Rectal smooth muscle tissue (tissue), 1 donor: Measurements from ENCODE around the gene CYB561A3.

ENCODE experiments used
- H3K27ac ChIP-seq: one replicate; pipeline ENCODE4 v1.7.0; 2013; ENCODE audit warnings: low read depth, low read length, inconsistent platforms
- H3K27me3 ChIP-seq: one replicate; pipeline ENCODE4 v1.7.0; 2013; ENCODE audit warnings: low read length; ENCODE audit not compliant: control insufficient read depth, insufficient read depth
- H3K36me3 ChIP-seq: one replicate; pipeline ENCODE4 v1.7.0; 2013; ENCODE audit warnings: low read length; ENCODE audit not compliant: control insufficient read depth, insufficient read depth
- H3K4me1 ChIP-seq: one replicate; pipeline ENCODE4 v1.7.0; 2013; ENCODE audit warnings: low read length; ENCODE audit not compliant: control insufficient read depth, insufficient read depth
- H3K4me3 ChIP-seq: one replicate; pipeline ENCODE4 v1.7.0; 2013; ENCODE audit warnings: low read length
- H3K9ac ChIP-seq: one replicate; pipeline ENCODE4 v1.7.0; 2013; ENCODE audit warnings: low read length

CYB561A3 gene

DNA sequence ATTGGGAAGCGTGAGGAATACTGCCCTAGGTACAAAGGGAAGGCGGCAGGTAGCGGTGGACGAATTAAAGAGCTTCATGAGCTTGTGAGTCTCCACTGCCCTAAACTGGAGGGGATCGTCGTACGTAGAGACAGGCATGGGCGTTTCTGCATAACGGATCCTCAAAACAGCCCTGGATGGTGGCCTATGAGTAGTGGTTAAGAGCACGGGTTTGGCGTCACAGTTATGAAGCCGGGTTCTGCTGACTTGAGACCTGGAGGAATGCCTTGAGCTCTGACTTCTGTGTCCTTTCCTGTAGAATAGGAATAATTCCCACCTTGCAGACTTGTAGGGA is 827 bp upstream of the CYB561A3 start:
- Histone ChIP-seq H3K4me1 (peaks cover 5% of the 10 kb centered on the region), H3K9ac (peak overlapping the region; percentile 25), H3K36me3 (peaks cover 13% of the 10 kb centered on the region), H3K4me3 (peak overlapping the region; percentile 83), H3K27me3 (no peaks in the 10 kb centered on the region), H3K27ac (peak overlapping the region; percentile 99)

DNA sequence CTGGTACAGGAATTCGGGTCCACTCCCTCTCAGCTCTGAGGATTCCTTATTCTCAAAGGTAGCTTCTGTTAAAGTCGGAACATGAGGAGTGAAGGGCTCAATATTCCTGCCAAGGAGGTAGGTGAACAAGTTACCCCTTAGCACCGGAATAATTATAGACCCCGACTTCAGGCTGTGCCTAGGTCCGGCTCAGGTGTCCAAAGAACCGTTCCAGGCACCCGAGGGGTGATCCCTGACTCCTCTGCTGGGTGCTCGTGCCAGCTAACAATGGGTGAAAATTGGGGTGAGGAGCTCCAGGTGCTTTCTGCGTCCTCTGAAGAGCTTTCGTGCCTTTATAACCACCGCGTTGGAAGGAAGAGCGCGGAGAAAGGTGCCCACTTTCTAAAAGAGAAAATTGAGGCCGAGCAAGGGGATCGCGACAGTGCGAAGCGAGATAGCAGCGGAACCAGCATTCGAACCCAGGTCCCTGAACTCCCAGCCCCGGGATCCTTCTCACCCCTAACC is 393 bp downstream of the CYB561A3 start:
- Histone ChIP-seq H3K27ac (peak overlapping the region; percentile 99), H3K4me1 (peaks cover 5% of the 10 kb centered on the region)

DNA sequence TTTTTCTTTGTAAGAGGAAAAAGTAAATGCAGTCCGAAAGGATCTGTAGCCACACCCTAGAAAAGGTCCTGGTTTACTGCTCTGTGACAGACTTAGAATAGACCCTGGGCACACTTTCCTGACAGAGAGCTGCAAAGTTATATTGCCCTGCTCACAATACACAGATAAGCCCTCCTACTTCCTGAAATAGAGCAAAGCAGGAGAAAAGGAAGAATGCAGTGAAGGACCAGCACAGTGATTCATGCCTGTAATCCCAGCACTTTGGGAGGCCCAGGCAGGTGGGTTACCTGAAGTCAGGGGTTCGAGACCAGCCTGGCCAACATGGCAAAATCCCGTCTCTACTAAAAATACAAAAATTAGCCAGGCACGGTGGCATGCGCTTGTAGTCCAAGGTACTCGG is 2.2 kb downstream of the CYB561A3 start:
- no peak overlapping the region for H3K27ac ChIP-seq
- H3K4me3 ChIP-seq = no peak overlapping the region
- H3K36me3 ChIP-seq = peaks cover 5% of the 10 kb centered on the region
- H3K9ac ChIP-seq = no peak overlapping the region
- H3K27me3 ChIP-seq = no peaks in the 10 kb centered on the region
- H3K4me1 ChIP-seq = peaks cover 5% of the 10 kb centered on the region

More for the DNA sequence above, 393 bp downstream of the CYB561A3 start:
- Histone ChIP-seq H3K9ac (peak overlapping the region; percentile 97), H3K27me3 (no peaks in the 10 kb centered on the region), H3K4me3 (peak overlapping the region; percentile 83), H3K36me3 (peaks cover 6% of the 10 kb centered on the region)

DNA sequence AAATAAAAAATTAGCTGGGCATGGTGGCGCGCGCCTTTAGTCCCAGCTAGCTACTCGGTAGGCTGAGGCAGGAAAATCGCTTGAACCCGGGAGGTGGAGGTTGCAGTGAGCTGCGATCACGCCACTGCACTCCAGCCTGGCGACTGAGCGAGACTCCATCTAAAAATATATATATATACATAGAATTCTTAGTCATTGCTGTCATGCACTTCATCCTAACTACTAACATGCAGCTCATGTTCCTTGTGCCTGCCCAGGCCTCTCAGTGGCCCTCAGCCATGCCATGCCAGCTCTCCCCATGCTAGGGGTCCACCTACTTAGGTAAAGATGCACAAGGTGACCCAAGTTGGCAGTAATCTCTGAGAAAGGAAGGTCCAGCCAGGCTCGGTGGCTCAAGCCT is 3.1 kb downstream of the CYB561A3 start:
- Histone ChIP-seq H3K27ac (no peak overlapping the region), H3K9ac (no peak overlapping the region), H3K4me3 (no peak overlapping the region), H3K4me1 (peaks cover 5% of the 10 kb centered on the region), H3K27me3 (no peaks in the 10 kb centered on the region), H3K36me3 (peaks cover 3% of the 10 kb centered on the region)

DNA sequence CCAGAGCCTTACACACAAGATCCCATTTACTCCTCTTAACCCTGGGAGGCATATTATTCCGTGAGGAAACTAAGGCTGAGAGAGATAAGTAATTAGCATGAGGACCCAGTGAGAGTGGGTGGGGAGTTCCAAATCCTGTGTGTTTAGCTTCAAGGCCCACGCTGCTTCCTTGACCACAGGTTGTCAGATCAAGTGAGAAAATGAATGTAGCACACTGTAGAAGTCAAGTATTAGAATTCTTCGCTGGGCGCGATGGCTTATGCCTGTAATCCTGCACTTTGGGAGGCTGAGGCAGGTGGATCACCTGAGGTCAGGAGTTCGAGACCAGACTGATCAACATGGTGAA is 3.8 kb downstream of the CYB561A3 start:
- Histone ChIP-seq H3K27me3 (no peaks in the 10 kb centered on the region), H3K9ac (no peak overlapping the region), H3K4me1 (peaks cover 5% of the 10 kb centered on the region), H3K36me3 (peaks cover 10% of the 10 kb centered on the region), H3K27ac (no peak overlapping the region), H3K4me3 (no peak overlapping the region)

DNA sequence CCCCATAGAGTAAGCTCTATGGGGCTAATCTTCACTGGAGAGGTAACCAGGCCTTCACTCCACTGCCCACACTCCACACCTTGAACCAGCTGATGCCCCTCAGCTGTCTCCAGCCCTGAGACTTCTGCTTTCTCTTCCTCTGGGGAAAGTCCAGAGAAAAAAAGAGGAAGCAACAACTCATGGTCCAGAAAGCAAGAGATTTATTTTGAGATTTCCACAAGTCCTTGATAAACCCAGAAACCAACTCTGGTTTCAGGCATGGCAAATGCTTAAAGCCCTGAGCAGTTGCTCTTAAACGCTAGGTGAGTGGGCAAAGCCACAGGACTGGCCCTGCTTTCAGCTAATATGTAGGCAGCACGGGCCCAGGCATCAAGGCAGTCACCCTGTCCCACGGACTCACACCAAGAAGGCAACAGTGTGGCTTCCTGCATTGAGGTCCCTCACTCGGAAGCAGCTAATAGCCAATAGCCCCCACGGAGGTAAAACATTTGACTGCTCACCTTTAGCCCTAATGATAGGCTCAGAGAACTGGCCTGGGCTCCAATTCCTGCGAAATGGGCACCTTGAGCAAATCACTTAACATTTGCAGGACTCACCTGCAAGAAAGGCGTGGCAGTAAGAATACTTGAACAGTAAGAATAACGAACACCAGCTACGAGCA is 4.3 kb downstream of the CYB561A3 start:
- Histone ChIP-seq H3K36me3 (peaks cover 13% of the 10 kb centered on the region), H3K9ac (no peak overlapping the region), H3K4me3 (no peak overlapping the region), H3K27me3 (no peaks in the 10 kb centered on the region), H3K27ac (no peak overlapping the region), H3K4me1 (peaks cover 5% of the 10 kb centered on the region)

DNA sequence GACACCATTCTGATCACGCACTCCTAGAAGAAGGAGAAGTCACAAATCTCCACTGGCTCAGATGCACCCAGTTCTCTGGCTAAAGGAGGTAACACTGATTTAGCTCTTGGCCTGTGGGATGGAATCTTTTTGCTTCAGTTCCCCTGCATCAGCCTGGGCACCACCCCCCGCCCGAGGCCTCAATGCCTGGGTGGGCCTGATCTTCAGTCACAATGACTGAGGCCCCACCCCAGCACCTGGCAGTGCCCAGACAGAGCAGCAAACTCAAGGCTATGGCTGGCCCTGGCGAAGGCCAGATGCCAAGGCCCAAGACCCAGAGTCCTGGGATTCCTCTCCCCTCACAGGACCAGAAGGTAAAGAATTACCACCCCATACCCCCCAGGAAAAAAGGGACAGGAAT is 5.0 kb downstream of the CYB561A3 start:
- no peak overlapping the region for H3K27ac ChIP-seq

DNA sequence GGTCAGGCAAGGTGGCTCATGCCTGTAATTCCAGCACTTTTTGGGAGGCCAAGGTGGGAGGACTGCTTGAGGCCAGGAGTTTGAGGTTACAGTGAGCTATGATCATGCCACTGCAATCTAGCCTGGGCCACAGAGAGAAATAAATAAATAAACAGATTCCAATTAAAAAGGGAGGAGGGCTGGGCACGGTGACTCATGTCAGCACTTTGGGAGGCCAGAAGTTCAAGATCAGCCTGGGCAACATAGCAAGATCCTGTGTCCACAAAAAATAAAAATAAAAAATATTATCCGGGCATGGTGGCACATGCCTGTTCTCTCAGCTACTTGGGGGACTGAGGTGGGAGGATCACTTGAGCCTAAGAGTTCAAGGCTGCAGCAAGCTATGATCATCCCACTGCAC is 7.5 kb downstream of the CYB561A3 start:
- Histone ChIP-seq H3K4me3 (no peak overlapping the region), H3K27me3 (no peaks in the 10 kb centered on the region), H3K36me3 (peaks cover 32% of the 10 kb centered on the region), H3K9ac (no peak overlapping the region), H3K27ac (no peak overlapping the region), H3K4me1 (no peaks in the 10 kb centered on the region)

More for the DNA sequence above, 5.0 kb downstream of the CYB561A3 start:
- Histone ChIP-seq H3K4me1 (peaks cover 5% of the 10 kb centered on the region), H3K27me3 (no peaks in the 10 kb centered on the region), H3K36me3 (peaks cover 17% of the 10 kb centered on the region), H3K4me3 (no peak overlapping the region), H3K9ac (no peak overlapping the region)

DNA sequence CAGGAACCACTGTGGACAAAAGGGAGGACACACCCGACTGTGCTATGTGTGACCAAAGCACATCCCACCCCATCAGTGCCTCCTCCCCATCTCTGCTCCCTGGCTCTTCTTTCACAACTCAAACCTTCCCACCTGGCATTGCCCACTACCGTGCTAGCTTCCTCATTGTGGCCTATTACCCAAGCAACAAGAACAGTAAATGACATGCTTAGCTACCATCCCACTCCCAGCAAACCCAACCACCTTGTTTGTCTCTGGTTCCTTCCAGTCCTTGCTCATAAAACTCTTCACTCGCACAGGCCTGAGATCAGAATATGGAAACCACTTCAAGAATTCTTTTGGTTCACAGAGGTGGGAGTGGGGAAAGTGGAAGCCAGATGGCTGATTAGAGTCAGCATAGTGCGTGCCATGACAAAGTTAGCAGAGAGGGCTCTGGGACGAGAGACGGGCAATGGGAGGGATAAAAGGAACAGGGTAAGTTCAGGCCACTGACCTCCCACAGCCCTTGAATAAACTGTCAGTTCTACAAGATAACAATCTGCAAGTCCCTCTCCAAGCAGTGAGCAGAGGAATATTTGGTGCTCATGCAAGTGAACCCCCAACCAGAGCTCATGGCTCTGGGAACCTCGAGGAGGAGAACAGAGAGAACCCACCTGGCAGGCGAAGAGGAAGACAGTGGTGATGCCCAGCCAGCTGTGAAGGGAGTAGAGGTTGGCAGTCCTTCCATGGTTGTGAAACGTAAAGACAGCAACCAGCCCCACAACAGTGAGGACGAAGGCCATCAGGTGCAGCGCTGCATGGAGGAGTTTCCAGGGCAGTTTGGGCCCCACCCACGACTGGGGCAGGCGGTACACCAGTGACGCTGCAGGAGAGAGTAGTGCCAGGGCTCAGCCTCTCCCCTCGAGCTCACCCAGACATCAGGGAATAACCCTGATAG is 8.3 kb downstream of the CYB561A3 start:
- Histone ChIP-seq H3K4me1 (no peaks in the 10 kb centered on the region), H3K36me3 (peaks cover 38% of the 10 kb centered on the region), H3K9ac (no peak overlapping the region), H3K27me3 (no peaks in the 10 kb centered on the region), H3K27ac (no peak overlapping the region), H3K4me3 (no peak overlapping the region)

DNA sequence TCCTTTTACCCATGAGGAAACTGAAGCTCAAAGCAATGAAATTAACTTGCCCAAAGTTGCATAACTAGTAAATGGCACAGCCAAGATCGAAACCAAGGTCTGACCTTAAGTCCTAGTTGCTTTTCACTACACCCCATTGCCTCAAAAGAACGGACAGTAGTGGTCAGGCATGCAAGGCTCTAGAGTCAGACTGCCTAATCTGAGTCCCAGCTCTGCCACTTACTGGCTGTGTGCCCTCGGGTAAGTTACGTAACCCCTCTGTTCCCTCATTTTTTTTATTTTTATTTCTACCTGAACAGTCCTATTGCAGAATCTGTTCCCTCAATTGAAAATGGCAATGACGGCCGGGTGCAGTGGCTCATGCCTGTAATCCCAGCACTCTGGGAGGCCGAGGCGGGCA is 9.6 kb downstream of the CYB561A3 start:
- H3K36me3 ChIP-seq = peaks cover 38% of the 10 kb centered on the region

DNA sequence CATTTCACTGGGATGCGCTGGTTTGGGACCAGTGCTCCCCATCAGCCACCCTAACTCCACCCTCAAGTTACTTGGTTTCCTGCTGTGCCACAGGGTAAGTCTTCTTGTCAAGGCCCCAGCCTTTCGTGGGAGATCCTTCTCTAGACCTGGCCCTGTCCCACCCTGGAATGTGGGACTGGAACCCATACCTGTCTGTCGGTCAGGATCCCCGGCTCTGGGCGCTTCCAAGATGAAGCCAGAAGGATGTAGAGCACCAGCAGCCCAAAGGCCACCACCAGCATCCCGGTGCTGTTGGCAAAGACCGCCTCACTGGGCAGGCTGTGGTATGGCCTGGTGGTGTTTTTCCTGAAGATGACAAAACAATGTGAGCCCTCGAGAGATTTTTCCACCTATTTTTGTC is 10.9 kb downstream of the CYB561A3 start:
- Histone ChIP-seq H3K4me3 (no peak overlapping the region), H3K4me1 (no peaks in the 10 kb centered on the region), H3K9ac (no peak overlapping the region), H3K27ac (no peak overlapping the region), H3K36me3 (peaks cover 38% of the 10 kb centered on the region), H3K27me3 (no peaks in the 10 kb centered on the region)

More for the DNA sequence above, 9.6 kb downstream of the CYB561A3 start:
- Histone ChIP-seq H3K4me1 (no peaks in the 10 kb centered on the region), H3K27me3 (no peaks in the 10 kb centered on the region), H3K27ac (no peak overlapping the region), H3K4me3 (no peak overlapping the region), H3K9ac (no peak overlapping the region)

DNA sequence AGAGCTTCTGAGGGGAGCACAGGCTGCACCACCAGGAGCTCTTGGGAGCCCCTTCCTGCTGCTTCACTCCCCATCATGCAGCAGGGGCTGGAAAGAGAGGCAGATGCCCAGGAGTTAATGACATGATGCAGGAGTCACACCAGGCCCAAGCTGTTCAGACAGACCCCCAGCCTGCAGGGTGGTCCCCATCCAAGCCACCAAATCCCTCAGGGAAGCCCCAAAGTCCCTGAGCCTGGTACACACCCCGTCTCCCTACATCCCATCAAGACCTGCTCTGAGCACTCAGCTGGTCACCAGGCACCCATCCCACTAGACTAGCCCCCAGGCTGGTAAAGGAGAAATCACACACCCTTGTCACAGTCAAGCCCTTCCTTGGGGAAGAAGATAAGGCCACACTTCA is 11.3 kb downstream of the CYB561A3 start:
- no peak overlapping the region for H3K9ac ChIP-seq
- H3K27ac ChIP-seq = no peak overlapping the region
- H3K27me3 ChIP-seq = no peaks in the 10 kb centered on the region
- peaks cover 38% of the 10 kb centered on the region for H3K36me3 ChIP-seq
- H3K4me1 ChIP-seq = no peaks in the 10 kb centered on the region
- no peak overlapping the region for H3K4me3 ChIP-seq
